ENCODE data around the gene WSCD1. TPM values are rescaled to one million over a fixed set of nuclear protein-coding genes. Genes with fewer than 3 reads are reported as not detected.

WSCD1 gene
- total and polyA plus RNA-seq, 2 of the 4 experiments (the other 2 are of a cell fraction): 0.07 TPM; not detected in 1

- DNase-seq (no peak), ATAC-seq (ENCODE audit: low read depth) (no peak)
- Histone ChIP-seq H2BK15ac (ENCODE audit: low read depth, low read length) (no peak overlapping the region), H4K20me1 (ENCODE audit: insufficient read depth, low read length) (no peaks in the 10 kb centered on the region), H4K8ac (ENCODE audit: low read depth in 2 of 2, low read length in 2 of 2) (no peak overlapping the region), H3K4me3 (ENCODE audit: insufficient read depth, low read depth, low read length) (no peak overlapping the region), H2BK5ac (ENCODE audit: low read depth, low read length, poor library complexity, severe bottlenecking) (no peak overlapping the region), H3K56ac (ENCODE audit: extremely low read depth, insufficient read depth, low read length) (no peak overlapping the region), H3K4me2 (ENCODE audit: low read depth, low read length) (no peak overlapping the region), H3K14ac (replicated peaks; ENCODE audit: low read depth, low read length) (no peak overlapping the region), H3K27me3 (ENCODE audit: control insufficient read depth, insufficient read depth, low read length) (no peaks in the 10 kb centered on the region), H2AK9ac (replicated peaks; ENCODE audit: low read depth, low read length, poor library complexity) (no peak overlapping the region), H3K27ac (ENCODE audit: insufficient read depth, low read length) (no peak overlapping the region), H3K18ac (ENCODE audit: low read depth, low read length) (no peak overlapping the region), H3K23ac (ENCODE audit: low read depth, low read length) (no peak overlapping the region), H2BK120ac (ENCODE audit: low read depth, low read length) (no peak overlapping the region), H2BK20ac (ENCODE audit: low read depth, low read length) (no peak overlapping the region), H3K9me3 (ENCODE audit: control insufficient read depth, insufficient read depth, low read length) (peaks cover 3% of the 10 kb centered on the region; the same call in 1 of the 2 replicates), H3K4me1 (ENCODE audit: control insufficient read depth, insufficient read depth, low read length) (no peaks in the 10 kb centered on the region), H4K5ac (ENCODE audit: low read depth, low read length) (no peak overlapping the region), H3K36me3 (ENCODE audit: control insufficient read depth, insufficient read depth, low read length) (no peaks in the 10 kb centered on the region), H2AK5ac (ENCODE audit: low read depth, low read length) (no peak overlapping the region), H3K79me1 (ENCODE audit: low read depth in 1 of 2, low read length in 2 of 2) (no peaks in the 10 kb centered on the region), H4K91ac (ENCODE audit: insufficient read depth, low read depth, low read length) (no peak overlapping the region), H3K9me1 (ENCODE audit: insufficient read depth, low read length) (no peaks in the 10 kb centered on the region), H2AFZ (replicated peaks; ENCODE audit: low read length, poor library complexity) (no peak overlapping the region), H3K9ac (ENCODE audit: low read depth, low read length) (no peak overlapping the region), H3K4ac (ENCODE audit: low read depth, low read length) (no peak overlapping the region)
- intact Hi-C loops (cut with micrococcal nuclease): no loop called here
- no TSS peak for BruUV-seq (replicated peaks)
- POLR2A ChIA-PET (ENCODE audit: unreplicated experiment): no interaction called here
- dilution Hi-C loops (cut with HindIII; ENCODE audit: low sequenced_read_pairs, unreplicated experiment): no loop called here
- CTCF ChIA-PET: no interaction called here
- TF ChIP-seq NFE2L2 (IDR thresholded peaks at IDR 0.05; ENCODE audit: low read depth, low read length) (no peak), POLR2A (IDR thresholded peaks at IDR 0.05; ENCODE audit: low read depth, low read length) (no peak), BHLHE40 (IDR thresholded peaks at IDR 0.05; ENCODE audit: low read depth, low read length) (no peak), MAFK (IDR thresholded peaks at IDR 0.05; ENCODE audit: low read depth, low read length) (no peak), RAD21 (IDR thresholded peaks at IDR 0.05; ENCODE audit: low read length) (no peak), SMC3 (IDR thresholded peaks at IDR 0.05; ENCODE audit: low read depth, low read length) (no peak), RCOR1 (IDR thresholded peaks at IDR 0.05; ENCODE audit: insufficient replicate concordance, low read length) (no peak), MAZ (IDR thresholded peaks at IDR 0.05; ENCODE audit: borderline replicate concordance, low read depth, low read length) (no peak), RFX5 (IDR thresholded peaks at IDR 0.05; ENCODE audit: low read depth, low read length) (no peak)
- TF ChIP-seq, protein P1, sequence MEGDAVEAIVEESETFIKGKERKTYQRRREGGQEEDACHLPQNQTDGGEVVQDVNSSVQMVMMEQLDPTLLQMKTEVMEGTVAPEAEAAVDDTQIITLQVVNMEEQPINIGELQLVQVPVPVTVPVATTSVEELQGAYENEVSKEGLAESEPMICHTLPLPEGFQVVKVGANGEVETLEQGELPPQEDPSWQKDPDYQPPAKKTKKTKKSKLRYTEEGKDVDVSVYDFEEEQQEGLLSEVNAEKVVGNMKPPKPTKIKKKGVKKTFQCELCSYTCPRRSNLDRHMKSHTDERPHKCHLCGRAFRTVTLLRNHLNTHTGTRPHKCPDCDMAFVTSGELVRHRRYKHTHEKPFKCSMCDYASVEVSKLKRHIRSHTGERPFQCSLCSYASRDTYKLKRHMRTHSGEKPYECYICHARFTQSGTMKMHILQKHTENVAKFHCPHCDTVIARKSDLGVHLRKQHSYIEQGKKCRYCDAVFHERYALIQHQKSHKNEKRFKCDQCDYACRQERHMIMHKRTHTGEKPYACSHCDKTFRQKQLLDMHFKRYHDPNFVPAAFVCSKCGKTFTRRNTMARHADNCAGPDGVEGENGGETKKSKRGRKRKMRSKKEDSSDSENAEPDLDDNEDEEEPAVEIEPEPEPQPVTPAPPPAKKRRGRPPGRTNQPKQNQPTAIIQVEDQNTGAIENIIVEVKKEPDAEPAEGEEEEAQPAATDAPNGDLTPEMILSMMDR (conservative IDR thresholded peaks at IDR 0.05; ENCODE audit: low read depth, low read length): no peak
- no CpG with 5 or more reads among the region's 2 CpGs for WGBS, 2 experiments (ENCODE audit: extremely low coverage in 2 of 2, insufficient read length in 1 of 2)
- in situ Hi-C loops (cut with MboI; ENCODE audit: low sequenced_read_pairs): no loop called here
Observed at GRCh38 chr17:6056104-6056503, 14.1 kb upstream of the WSCD1 start.

Data from IMR-90 (cell line).